IMR-90 (cell line): ENCODE measurements around the gene EHMT1. TPM values are rescaled to one million over a fixed set of nuclear protein-coding genes. Genes with fewer than 3 reads are reported as not detected.

Experiments
- ATAC-seq: fragments of 200-7000 bp; cut with Tn5 transposase; 2 replicates; pipeline ENCODE4 v1.9.1; 2020; ENCODE audit warnings: low read depth, mild to moderate bottlenecking, moderate library complexity
- BruUV-seq: library from RNA; stranded (reverse); fragments of 400-500 nt; replicated peaks from 2 replicates; lab custom pipeline; 2021; lab: Mats Ljungman, UMichigan
- CTCF ChIA-PET: fragments of 300-600 bp; formaldehyde crosslinking; extraction: SDS; loops from one replicate; lab custom pipeline; 2021; ENCODE audit warnings: antibody characterized with exemption; lab: Yijun Ruan, JAX
- POLR2A ChIA-PET: fragments of 300-600 bp; sonication (Branson Sonifier 250); formaldehyde crosslinking; loops from one replicate; lab custom pipeline; 2022; ENCODE audit warnings: antibody characterized with exemption; ENCODE audit not compliant: unreplicated experiment; lab: Charles Lee
- DNase-seq: peaks from one replicate; pipeline ENCODE4 v3.0.0; 2013
- H2AFZ ChIP-seq: replicated peaks from 2 replicates; pipeline ENCODE3; 2013; ENCODE audit warnings: low read length, mild to moderate bottlenecking; ENCODE audit not compliant: poor library complexity
- H2AK5ac ChIP-seq: 2 replicates; pipeline ENCODE4 v1.6.1; 2013; ENCODE audit warnings: low read depth, low read length, inconsistent platforms
- H2AK9ac ChIP-seq: replicated peaks from 2 replicates; pipeline ENCODE3; 2013; ENCODE audit warnings: mild to moderate bottlenecking, low read depth, low read length, moderate library complexity; ENCODE audit not compliant: poor library complexity
- H2BK120ac ChIP-seq: 2 replicates; pipeline ENCODE4 v1.6.1; 2013; ENCODE audit warnings: low read depth, low read length, inconsistent platforms
- H2BK15ac ChIP-seq: 3 replicates; pipeline ENCODE4 v1.6.1; 2013; ENCODE audit warnings: low read depth, low read length, inconsistent platforms
- H2BK20ac ChIP-seq: 2 replicates; pipeline ENCODE4 v1.6.1; 2013; ENCODE audit warnings: low read depth, mild to moderate bottlenecking, inconsistent platforms, low read length, moderate library complexity
- H2BK5ac ChIP-seq: 2 replicates; pipeline ENCODE4 v1.6.1; 2013; ENCODE audit warnings: mild to moderate bottlenecking, low read depth, low read length, inconsistent platforms; ENCODE audit not compliant: poor library complexity, severe bottlenecking
- H3K14ac ChIP-seq: replicated peaks from 2 replicates; pipeline ENCODE4 v1.6.1; 2013; ENCODE audit warnings: low read depth, low read length, inconsistent platforms
- H3K18ac ChIP-seq: 2 replicates; pipeline ENCODE4 v1.6.1; 2013; ENCODE audit warnings: low read depth, low read length, control low read depth
- H3K23ac ChIP-seq: 2 replicates; pipeline ENCODE4 v1.6.1; 2013; ENCODE audit warnings: low read depth, low read length, inconsistent platforms
- H3K27ac ChIP-seq: 2 replicates; pipeline ENCODE4 v1.5.1; 2013; ENCODE audit warnings: mild to moderate bottlenecking, control low read depth, low read length; ENCODE audit not compliant: insufficient read depth
- H3K27me3 ChIP-seq: 2 replicates; pipeline ENCODE4 v1.6.1; 2013; ENCODE audit warnings: low read length; ENCODE audit not compliant: control insufficient read depth, insufficient read depth
- H3K36me3 ChIP-seq: 2 replicates; pipeline ENCODE4 v1.6.1; 2013; ENCODE audit warnings: low read length, mixed read lengths; ENCODE audit not compliant: control insufficient read depth, insufficient read depth
- H3K4ac ChIP-seq: 2 replicates; pipeline ENCODE4 v1.6.1; 2013; ENCODE audit warnings: low read depth, low read length, inconsistent platforms
- H3K4me1 ChIP-seq: 2 replicates; pipeline ENCODE4 v1.6.1; 2013; ENCODE audit warnings: low read length, mixed read lengths; ENCODE audit not compliant: control insufficient read depth, insufficient read depth
- H3K4me2 ChIP-seq: 2 replicates; pipeline ENCODE4 v1.6.1; 2013; ENCODE audit warnings: low read depth, mild to moderate bottlenecking, control low read depth, low read length, moderate library complexity
- H3K4me3 ChIP-seq: 2 replicates; pipeline ENCODE4 v1.5.1; 2013; ENCODE audit warnings: low read depth, mild to moderate bottlenecking, control low read depth, low read length, moderate library complexity; ENCODE audit not compliant: insufficient read depth
- H3K56ac ChIP-seq: 2 replicates; pipeline ENCODE4 v1.6.1; 2013; ENCODE audit warnings: low read length, inconsistent platforms; ENCODE audit not compliant: insufficient read depth; ENCODE audit errors: extremely low read depth
- H3K79me1 ChIP-seq, 2 experiments: 2 replicates each; pipeline ENCODE4 v1.6.1; 2013; ENCODE audit warnings: low read length in 2 of 2, inconsistent platforms in 1 of 2, low read depth in 1 of 2
- H3K9ac ChIP-seq: 2 replicates; pipeline ENCODE4 v1.6.1; 2013; ENCODE audit warnings: low read depth, low read length, control low read depth
- H3K9me1 ChIP-seq: 2 replicates; pipeline ENCODE4 v1.6.1; 2013; ENCODE audit warnings: low read length, inconsistent platforms; ENCODE audit not compliant: insufficient read depth
- H3K9me3 ChIP-seq: 2 replicates; pipeline ENCODE4 v1.6.1; 2013; ENCODE audit warnings: low read length; ENCODE audit not compliant: control insufficient read depth, insufficient read depth
- H4K20me1 ChIP-seq: 2 replicates; pipeline ENCODE4 v1.6.1; 2013; ENCODE audit warnings: low read length, inconsistent platforms; ENCODE audit not compliant: insufficient read depth
- H4K5ac ChIP-seq: 2 replicates; pipeline ENCODE4 v1.6.1; 2013; ENCODE audit warnings: mild to moderate bottlenecking, low read depth, low read length, control low read depth
- H4K8ac ChIP-seq, 2 experiments: 2 replicates each; pipeline ENCODE4 v1.6.1; 2013; ENCODE audit warnings: low read depth in 2 of 2, low read length in 2 of 2, control low read depth in 1 of 2, inconsistent platforms in 1 of 2
- H4K91ac ChIP-seq: 2 replicates; pipeline ENCODE4 v1.6.1; 2013; ENCODE audit warnings: low read depth, low read length, inconsistent platforms; ENCODE audit not compliant: insufficient read depth
- CEBPB ChIP-seq: IDR thresholded peaks from 2 replicates; pipeline ENCODE4 v1.6.1; 2012; ENCODE audit warnings: low read depth, low read length, improper control_type of control experiment
- CHD1 ChIP-seq: IDR thresholded peaks from 2 replicates; pipeline ENCODE4 v1.6.1; 2012; ENCODE audit warnings: low read depth, low read length, improper control_type of control experiment
- FOS ChIP-seq: fragments of 150-350 bp; IDR thresholded peaks from 2 replicates; pipeline ENCODE4 v1.6.1; 2016; ENCODE audit warnings: low read depth, low read length
- MAFK ChIP-seq: IDR thresholded peaks from 2 replicates; pipeline ENCODE4 v1.6.1; 2012; ENCODE audit warnings: low read depth, low read length, improper control_type of control experiment
- MAZ ChIP-seq: IDR thresholded peaks from 2 replicates; pipeline ENCODE4 v1.6.1; 2012; ENCODE audit warnings: low read depth, mild to moderate bottlenecking, low read length, improper control_type of control experiment, moderate library complexity, borderline replicate concordance
- MXI1 ChIP-seq: IDR thresholded peaks from 2 replicates; pipeline ENCODE4 v1.6.1; 2012; ENCODE audit warnings: low read depth, mild to moderate bottlenecking, low read length, moderate library complexity, borderline replicate concordance
- NFE2L2 ChIP-seq: fragments of 150-350 bp; IDR thresholded peaks from 2 replicates; pipeline ENCODE4 v1.6.1; 2016; ENCODE audit warnings: low read depth, mild to moderate bottlenecking, low read length
- POLR2A ChIP-seq: IDR thresholded peaks from 2 replicates; pipeline ENCODE4 v1.6.1; 2012; ENCODE audit warnings: mild to moderate bottlenecking, low read depth, low read length
- RAD21 ChIP-seq: IDR thresholded peaks from 2 replicates; pipeline ENCODE4 v1.6.1; 2012; ENCODE audit warnings: low read length, improper control_type of control experiment
- RCOR1 ChIP-seq: IDR thresholded peaks from 2 replicates; pipeline ENCODE4 v1.6.1; 2012; ENCODE audit warnings: mild to moderate bottlenecking, low read length, improper control_type of control experiment; ENCODE audit not compliant: insufficient replicate concordance
- RFX5 ChIP-seq: IDR thresholded peaks from 2 replicates; pipeline ENCODE4 v1.8.0; 2012; ENCODE audit warnings: low read depth, mild to moderate bottlenecking, low read length, moderate library complexity
- SMC3 ChIP-seq: fragments of 150-350 bp; IDR thresholded peaks from 2 replicates; pipeline ENCODE4 v1.6.1; 2016; ENCODE audit warnings: low read depth, mild to moderate bottlenecking, antibody characterized with exemption, low read length, moderate library complexity
- WGBS, 2 experiments: methylation state at CpG; one replicate each; pipeline versions ENCODE4 v1.1.5 to v1.1.7; 2013; ENCODE audit warnings: missing lambda C conversion rate in 2 of 2; ENCODE audit not compliant: insufficient read length in 1 of 2; ENCODE audit errors: extremely low coverage in 2 of 2; 5-methylcytosine and 5-hydroxymethylcytosine counted together
- dilution Hi-C: fragments of 300-500 bp; cut with HindIII; formaldehyde crosslinking; loops from one replicate; pipeline ENCODE4 v1.14.3; 2018; ENCODE audit warnings: low sequenced_read_pairs; ENCODE audit not compliant: unreplicated experiment
- in situ Hi-C: fragments of 300-500 bp; cut with MboI; formaldehyde crosslinking; loops from 3 replicates; pipeline ENCODE4 v1.14.3; 2019; ENCODE audit warnings: low sequenced_read_pairs, inconsistent platforms, mixed read lengths
- intact Hi-C: fragments of 100-400 bp; cut with micrococcal nuclease; formaldehyde crosslinking; loops from 2 replicates; pipeline ENCODE4 v1.10.0; 2022
- polyA plus RNA-seq, 3 experiments: library from polyadenylated mRNA; depleted of rRNA; stranded (reverse); fragments of >200 nt; gene quantifications; 2 replicates each; pipeline ENCODE4 v1.2.3, GENCODE V29; 2012; ENCODE audit warnings: low replicate concordance in 1 of 3
- total RNA-seq: library from RNA; depleted of rRNA; stranded (reverse); fragments of >200 nt; gene quantifications from 2 replicates; pipeline ENCODE4 v1.2.3, GENCODE V29; 2012
- TF ChIP-seq, protein P1 (sequence below): fragments of 150-350 bp; IDR thresholded peaks from 2 replicates; pipeline ENCODE4 v1.6.1; 2016; ENCODE audit warnings: low read depth, mild to moderate bottlenecking, low read length, moderate library complexity, borderline replicate concordance
- TF ChIP-seq, protein P2 (sequence below): conservative IDR thresholded peaks from 2 replicates; pipeline ENCODE4 v1.5.1; 2012; ENCODE audit warnings: mild to moderate bottlenecking, low read depth, low read length, improper control_type of control experiment
- TF ChIP-seq, protein P3 (sequence below): fragments of 150-350 bp; IDR thresholded peaks from 2 replicates; pipeline ENCODE4 v1.6.1; 2017; ENCODE audit warnings: mild to moderate bottlenecking, antibody characterized with exemption, low read length, low read depth

Gene EHMT1
- total and polyA plus RNA-seq, 2 of the 4 experiments (the other 2 are of a cell fraction): 32.8 to 35.1 TPM

DNA sequence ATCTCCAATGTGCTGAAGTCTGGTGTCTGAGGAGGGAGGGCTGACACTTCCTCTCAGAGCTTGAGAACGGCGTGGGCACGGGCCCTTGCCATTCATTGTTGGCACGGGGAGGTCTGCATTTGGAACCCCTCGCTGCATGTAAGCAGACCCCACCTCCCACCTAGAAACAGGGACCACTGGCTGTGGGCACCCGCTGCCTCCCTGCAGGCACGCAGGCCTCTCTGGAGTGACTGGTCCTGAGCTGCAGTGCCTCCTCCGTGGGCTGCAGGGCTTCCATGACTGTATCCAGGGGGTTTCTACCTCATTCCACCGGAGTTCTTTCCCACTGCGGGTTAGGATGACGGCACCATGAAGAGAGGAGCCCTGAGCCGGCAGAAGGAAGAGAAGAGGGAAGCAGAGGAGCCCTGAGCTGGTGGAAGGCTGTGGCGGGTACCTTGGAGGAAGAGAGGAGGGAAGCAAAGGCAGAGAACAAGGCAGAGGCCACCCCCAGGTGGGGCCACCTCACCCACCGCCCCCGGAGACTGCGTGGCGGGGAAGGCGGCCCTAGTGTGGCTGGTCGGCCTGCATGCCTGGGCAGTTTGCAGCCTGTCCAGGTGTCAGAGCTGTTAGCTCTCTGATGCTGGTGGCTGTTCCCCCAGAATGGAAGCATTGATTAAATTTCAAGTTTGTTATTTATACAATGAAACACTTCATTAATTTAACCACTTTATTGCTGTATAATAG lies 183.9 kb downstream of the EHMT1 start:
- Histone ChIP-seq H3K27ac (no peak overlapping the region), H3K36me3 (peaks cover 59% of the 10 kb centered on the region), H2BK5ac (no peak overlapping the region), H4K5ac (no peak overlapping the region), H3K4ac (no peak overlapping the region), H3K18ac (no peak overlapping the region), H4K20me1 (peaks cover 5% of the 10 kb centered on the region; the same call in 1 of the 2 replicates), H3K14ac (no peak overlapping the region), H3K9ac (no peak overlapping the region), H3K4me2 (no peak overlapping the region), H3K56ac (no peak overlapping the region), H3K9me1 (peaks cover 7% of the 10 kb centered on the region), H2BK15ac (no peak overlapping the region), H4K91ac (no peak overlapping the region), H2BK120ac (no peak overlapping the region), H2AK9ac (no peak overlapping the region), H2BK20ac (no peak overlapping the region), H3K79me1 (peaks cover 8 to 14% of the 10 kb centered on the region in 2 experiments), H2AK5ac (no peak overlapping the region), H2AFZ (no peak overlapping the region), H3K27me3 (no peaks in the 10 kb centered on the region), H3K4me1 (no peaks in the 10 kb centered on the region), H3K9me3 (no peaks in the 10 kb centered on the region), H4K8ac (no peak overlapping the region), H3K23ac (no peak overlapping the region), H3K4me3 (no peak overlapping the region)
- in situ Hi-C loops: no loop called here
- no TSS peak for BruUV-seq
- intact Hi-C loops: no loop called here
- ATAC-seq: no peak
- 92% methylated on average over 4 of the region's 19 CpGs; no CpG with 5 or more reads in 1 of the 2 experiments for WGBS, 2 experiments
- ChIA-PET CTCF (no interaction called here), POLR2A (no interaction called here)
- no peak for DNase-seq
- dilution Hi-C loops: no loop called here
- TF ChIP-seq NFE2L2 (no peak), RFX5 (no peak), RCOR1 (no peak), MAZ (no peak), FOS (no peak), POLR2A (no peak), MAFK (no peak), CEBPB (no peak), MXI1 (no peak), CHD1 (no peak), RAD21 (no peak), SMC3 (no peak)
- TF ChIP-seq, protein P1, sequence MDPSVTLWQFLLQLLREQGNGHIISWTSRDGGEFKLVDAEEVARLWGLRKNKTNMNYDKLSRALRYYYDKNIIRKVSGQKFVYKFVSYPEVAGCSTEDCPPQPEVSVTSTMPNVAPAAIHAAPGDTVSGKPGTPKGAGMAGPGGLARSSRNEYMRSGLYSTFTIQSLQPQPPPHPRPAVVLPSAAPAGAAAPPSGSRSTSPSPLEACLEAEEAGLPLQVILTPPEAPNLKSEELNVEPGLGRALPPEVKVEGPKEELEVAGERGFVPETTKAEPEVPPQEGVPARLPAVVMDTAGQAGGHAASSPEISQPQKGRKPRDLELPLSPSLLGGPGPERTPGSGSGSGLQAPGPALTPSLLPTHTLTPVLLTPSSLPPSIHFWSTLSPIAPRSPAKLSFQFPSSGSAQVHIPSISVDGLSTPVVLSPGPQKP: no peak
- TF ChIP-seq, protein P2, sequence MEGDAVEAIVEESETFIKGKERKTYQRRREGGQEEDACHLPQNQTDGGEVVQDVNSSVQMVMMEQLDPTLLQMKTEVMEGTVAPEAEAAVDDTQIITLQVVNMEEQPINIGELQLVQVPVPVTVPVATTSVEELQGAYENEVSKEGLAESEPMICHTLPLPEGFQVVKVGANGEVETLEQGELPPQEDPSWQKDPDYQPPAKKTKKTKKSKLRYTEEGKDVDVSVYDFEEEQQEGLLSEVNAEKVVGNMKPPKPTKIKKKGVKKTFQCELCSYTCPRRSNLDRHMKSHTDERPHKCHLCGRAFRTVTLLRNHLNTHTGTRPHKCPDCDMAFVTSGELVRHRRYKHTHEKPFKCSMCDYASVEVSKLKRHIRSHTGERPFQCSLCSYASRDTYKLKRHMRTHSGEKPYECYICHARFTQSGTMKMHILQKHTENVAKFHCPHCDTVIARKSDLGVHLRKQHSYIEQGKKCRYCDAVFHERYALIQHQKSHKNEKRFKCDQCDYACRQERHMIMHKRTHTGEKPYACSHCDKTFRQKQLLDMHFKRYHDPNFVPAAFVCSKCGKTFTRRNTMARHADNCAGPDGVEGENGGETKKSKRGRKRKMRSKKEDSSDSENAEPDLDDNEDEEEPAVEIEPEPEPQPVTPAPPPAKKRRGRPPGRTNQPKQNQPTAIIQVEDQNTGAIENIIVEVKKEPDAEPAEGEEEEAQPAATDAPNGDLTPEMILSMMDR: no peak
- TF ChIP-seq, protein P3, sequence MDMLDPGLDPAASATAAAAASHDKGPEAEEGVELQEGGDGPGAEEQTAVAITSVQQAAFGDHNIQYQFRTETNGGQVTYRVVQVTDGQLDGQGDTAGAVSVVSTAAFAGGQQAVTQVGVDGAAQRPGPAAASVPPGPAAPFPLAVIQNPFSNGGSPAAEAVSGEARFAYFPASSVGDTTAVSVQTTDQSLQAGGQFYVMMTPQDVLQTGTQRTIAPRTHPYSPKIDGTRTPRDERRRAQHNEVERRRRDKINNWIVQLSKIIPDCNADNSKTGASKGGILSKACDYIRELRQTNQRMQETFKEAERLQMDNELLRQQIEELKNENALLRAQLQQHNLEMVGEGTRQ: no peak
